Endothelial cell of umbilical vein (primary cell): ENCODE measurements around the gene MALAT1. TPM values are rescaled to one million over a fixed set of nuclear protein-coding genes. Genes with fewer than 3 reads are reported as not detected.

Experiments used
- BruUV-seq: library from RNA; stranded (reverse); fragments of 400-500 nt; replicated peaks from 2 replicates; lab custom pipeline; 2021; lab: Mats Ljungman, UMichigan
- CTCF ChIA-PET: fragments of 300-600, 350-600 bp; sonication (Branson Sonifier 250); formaldehyde crosslinking; loops from one replicate; lab custom pipeline; 2021; ENCODE audit warnings: antibody characterized with exemption, inconsistent platforms; lab: Charles Lee
- POLR2A ChIA-PET: fragments of 300-600, 350-600 bp; sonication (Branson Sonifier 250); formaldehyde crosslinking; loops from one replicate; lab custom pipeline; 2021; ENCODE audit warnings: antibody characterized with exemption, inconsistent platforms; lab: Charles Lee
- DNase-seq: peaks from one replicate; pipeline ENCODE4 v3.0.0-alpha.2; 2011; ENCODE audit warnings: low read depth, low spot score
- FAIRE-seq: peaks from 2 replicates; lab custom pipeline; 2011; peaks lifted over from hg19 to GRCh38; lab: Jason Lieb, UNC
- H2AFZ ChIP-seq: 2 replicates; pipeline ENCODE4 v1.6.0; 2012; ENCODE audit warnings: low read depth, low read length, control low read depth, inconsistent platforms
- H3K27ac ChIP-seq: 2 replicates; pipeline ENCODE4 v1.5.1; 2011; ENCODE audit warnings: low read depth, mild to moderate bottlenecking, control low read depth, low read length, moderate library complexity; ENCODE audit not compliant: insufficient read depth
- H3K27me3 ChIP-seq, 2 experiments: 2 replicates each; pipeline versions ENCODE4 v1.6.0 to v1.6.1; 2011; ENCODE audit warnings: low read length in 2 of 2, mixed read lengths in 1 of 2; ENCODE audit not compliant: control insufficient read depth in 2 of 2, insufficient read depth in 2 of 2
- H3K36me3 ChIP-seq, 2 experiments: 2 replicates in 1 of 2; 3 replicates in 1 of 2; pipeline ENCODE4 v1.5.1; 2011; ENCODE audit warnings: low read length in 2 of 2, mild to moderate bottlenecking in 1 of 2, moderate library complexity in 1 of 2; ENCODE audit not compliant: control insufficient read depth in 2 of 2, insufficient read depth in 2 of 2; ENCODE audit errors: extremely low read depth in 1 of 2
- H3K4me1 ChIP-seq: 3 replicates; pipeline ENCODE4 v1.5.1; 2011; ENCODE audit warnings: mild to moderate bottlenecking, low read length; ENCODE audit not compliant: control insufficient read depth, insufficient read depth; ENCODE audit errors: extremely low read depth
- H3K4me2 ChIP-seq: 2 replicates; pipeline ENCODE4 v1.6.1; 2011; ENCODE audit warnings: low read length, control low read depth, mixed read lengths; ENCODE audit not compliant: insufficient read depth
- H3K4me3 ChIP-seq, 3 experiments: fragments of 200-600 bp in 1 of 3; sonication (generic), shearing (Covaris generic) in 1 of 3; replicated peaks in 1 of 3; 2 replicates each; pipeline ENCODE4 v1.5.1; 2011 to 2016; ENCODE audit warnings: control low read depth in 3 of 3, low read length in 3 of 3, mild to moderate bottlenecking in 2 of 3, inconsistent platforms in 1 of 3, low read depth in 1 of 3, moderate library complexity in 1 of 3; ENCODE audit not compliant: insufficient read depth in 1 of 3
- H3K79me2 ChIP-seq: 2 replicates; pipeline ENCODE4 v1.6.0; 2012; ENCODE audit warnings: low read length, inconsistent platforms; ENCODE audit not compliant: control insufficient read depth, insufficient read depth
- H3K9ac ChIP-seq: replicated peaks from 2 replicates; pipeline ENCODE3; 2011; ENCODE audit warnings: low read length, control low read depth; ENCODE audit not compliant: insufficient read depth; ENCODE audit errors: extremely low read depth
- H3K9me1 ChIP-seq: replicated peaks from 3 replicates; pipeline ENCODE4 v1.6.0; 2011; ENCODE audit warnings: mild to moderate bottlenecking, low read length; ENCODE audit not compliant: control insufficient read depth, insufficient read depth; ENCODE audit errors: extremely low read depth
- H3K9me3 ChIP-seq: replicated peaks from 2 replicates; pipeline ENCODE4 v1.5.1; 2012; ENCODE audit warnings: low read length, inconsistent platforms; ENCODE audit not compliant: control insufficient read depth, insufficient read depth
- H4K20me1 ChIP-seq: replicated peaks from 2 replicates; pipeline ENCODE3; 2011; ENCODE audit warnings: mild to moderate bottlenecking, low read length; ENCODE audit not compliant: control insufficient read depth, insufficient read depth; ENCODE audit errors: extremely low read depth
- FOS ChIP-seq: IDR thresholded peaks from 2 replicates; pipeline ENCODE4 v1.6.1; 2011; ENCODE audit warnings: mild to moderate bottlenecking, low read length, moderate library complexity, borderline replicate concordance; ENCODE audit not compliant: insufficient read depth
- JUN ChIP-seq: IDR thresholded peaks from 2 replicates; pipeline ENCODE4 v1.6.1; 2011; ENCODE audit warnings: borderline replicate concordance, low read depth; ENCODE audit not compliant: insufficient read length, insufficient read depth
- MYC ChIP-seq: IDR thresholded peaks from one replicate; pipeline ENCODE4 v1.6.1; 2011; ENCODE audit warnings: mild to moderate bottlenecking, low read depth, low read length
- POLR2A ChIP-seq: IDR thresholded peaks from 2 replicates; pipeline ENCODE4 v1.6.1; 2012; ENCODE audit warnings: low read depth, mild to moderate bottlenecking, control low read depth, low read length
- POLR2AphosphoS5 ChIP-seq: IDR thresholded peaks from 2 replicates; pipeline ENCODE4 v1.6.1; 2012; ENCODE audit warnings: low read depth, mild to moderate bottlenecking, control low read depth, low read length, moderate library complexity; ENCODE audit not compliant: insufficient read depth
- dilution Hi-C: fragments of 300-500 bp; cut with MboI; formaldehyde crosslinking; loops from one replicate; pipeline ENCODE4 v1.15.0; 2019; ENCODE audit warnings: low sequenced_read_pairs; ENCODE audit not compliant: extremely low pct_ligation_motif_present
- intact Hi-C: fragments of 100-400 bp; cut with micrococcal nuclease; formaldehyde crosslinking; loops from one replicate; pipeline ENCODE4 v1.10.0; 2022
- polyA plus RNA-seq, 4 experiments: library from polyadenylated mRNA; depleted of rRNA in 3 of 4; stranded (reverse) in 3 of 4; unstranded in 1 of 4; fragments of >200 nt; gene quantifications; 2 replicates each; pipeline versions ENCODE4 v1.2.1 to v1.2.3, GENCODE V29; 2011 to 2012; ENCODE audit warnings: missing spikeins in 1 of 4
- total RNA-seq: library from RNA; stranded (reverse); gene quantifications from 2 replicates; pipeline ENCODE4 v1.2.3, GENCODE V29; 2021
- TF ChIP-seq, protein P1 (sequence below): IDR thresholded peaks from 2 replicates; pipeline ENCODE4 v1.6.1; 2011; ENCODE audit not compliant: insufficient read depth, insufficient read length

Gene MALAT1
- total and polyA plus RNA-seq, 2 donors (not counting 3 experiments of a cell fraction or from before 2014, with no cell fraction given) = 491 to 7,529 TPM

- FAIRE-seq = peak; percentile 100
- H3K4me2 ChIP-seq = peak overlapping the region; percentile 40
- H3K9me1 ChIP-seq = no peaks in the 10 kb centered on the region
- dilution Hi-C loops = no loop called here
- no peaks in the 10 kb centered on the region for H4K20me1 ChIP-seq
- H3K27me3 ChIP-seq = no peaks in the 10 kb centered on the region
- no peaks in the 10 kb centered on the region for H3K9me3 ChIP-seq
- no peaks in the 10 kb centered on the region for H3K79me2 ChIP-seq
- peak overlapping the region; percentile 63 for H3K9ac ChIP-seq
- H3K4me3 ChIP-seq = no peak overlapping the region
- DNase-seq = peak; percentile 100
- BruUV-seq = no TSS peak
- H2AFZ ChIP-seq = peak overlapping the region; percentile 8
- peak overlapping the region; percentile 81 for H3K27ac ChIP-seq
- ChIA-PET POLR2A (interaction anchor here (0.9 to 9.4 kb wide), 6 partner anchors 10 to 69 kb away, joined by 4 to 204 read pairs (median 6); partner anchors contain the start of gene MALAT1), CTCF (interaction anchor here (0.9 to 13.9 kb wide), 7 partner anchors 9 to 20 kb away, joined by 3 to 247 read pairs (median 6); partner anchors contain the start of gene MALAT1)
- TF ChIP-seq POLR2A (peak; percentile 49), JUN (peak; percentile 63), FOS (no peak), MYC (no peak), POLR2AphosphoS5 (peak; percentile 47)
- TF ChIP-seq, protein P1, sequence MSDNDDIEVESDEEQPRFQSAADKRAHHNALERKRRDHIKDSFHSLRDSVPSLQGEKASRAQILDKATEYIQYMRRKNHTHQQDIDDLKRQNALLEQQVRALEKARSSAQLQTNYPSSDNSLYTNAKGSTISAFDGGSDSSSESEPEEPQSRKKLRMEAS = peak; percentile 99
- H3K36me3 ChIP-seq = no peaks in the 10 kb centered on the region
- peaks cover 59% of the 10 kb centered on the region for H3K4me1 ChIP-seq
- intact Hi-C loops = loop anchor here (1.0 kb wide), 3 partner anchors 10 to 15 kb away; no protein-coding TSS in a partner anchor
Observed at GRCh38 chr11:65487467-65488272, 11.2 kb upstream of the MALAT1 start.
